SKM-1 (cell line): Measurements from ENCODE around the gene TNPO1.
A peak's percentile ranks its signal among the peaks of the same experiment; 100 is the strongest.

Source experiments
- DNase-seq: peaks from one replicate; lab custom pipeline; 2025; ENCODE audit not compliant: unreplicated experiment; lab: John Stamatoyannopoulos, UW

Gene TNPO1

DNA sequence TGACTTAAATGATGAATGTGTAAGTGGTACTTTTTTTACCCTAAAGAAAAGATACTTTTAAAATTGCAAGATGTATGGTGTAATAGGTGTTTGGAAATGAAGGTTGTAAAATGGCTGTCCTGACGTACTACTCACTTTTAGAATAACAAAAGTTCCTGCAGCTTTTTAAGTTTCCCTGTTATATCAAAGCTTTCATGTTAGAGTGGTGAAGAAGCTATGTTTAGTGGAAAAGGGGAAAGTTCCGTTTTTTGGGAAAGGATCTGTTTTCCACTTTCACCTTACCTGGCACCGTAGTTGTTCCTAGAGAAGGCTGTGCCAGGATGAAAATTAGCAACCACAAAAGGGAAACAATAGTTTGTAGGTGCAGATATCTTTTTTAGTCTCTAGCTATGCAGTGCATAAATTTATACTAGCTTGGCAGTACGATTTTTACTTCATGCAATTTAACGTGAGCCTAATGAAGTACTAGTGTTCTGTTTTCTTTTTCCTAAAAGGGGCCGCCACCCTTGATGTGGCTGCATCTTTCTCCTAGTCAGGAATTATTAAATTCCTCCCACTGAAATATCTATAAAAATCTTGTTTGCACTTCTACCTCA, 1.3 kb downstream of the TNPO1 start:
- no peak for DNase-seq

DNA sequence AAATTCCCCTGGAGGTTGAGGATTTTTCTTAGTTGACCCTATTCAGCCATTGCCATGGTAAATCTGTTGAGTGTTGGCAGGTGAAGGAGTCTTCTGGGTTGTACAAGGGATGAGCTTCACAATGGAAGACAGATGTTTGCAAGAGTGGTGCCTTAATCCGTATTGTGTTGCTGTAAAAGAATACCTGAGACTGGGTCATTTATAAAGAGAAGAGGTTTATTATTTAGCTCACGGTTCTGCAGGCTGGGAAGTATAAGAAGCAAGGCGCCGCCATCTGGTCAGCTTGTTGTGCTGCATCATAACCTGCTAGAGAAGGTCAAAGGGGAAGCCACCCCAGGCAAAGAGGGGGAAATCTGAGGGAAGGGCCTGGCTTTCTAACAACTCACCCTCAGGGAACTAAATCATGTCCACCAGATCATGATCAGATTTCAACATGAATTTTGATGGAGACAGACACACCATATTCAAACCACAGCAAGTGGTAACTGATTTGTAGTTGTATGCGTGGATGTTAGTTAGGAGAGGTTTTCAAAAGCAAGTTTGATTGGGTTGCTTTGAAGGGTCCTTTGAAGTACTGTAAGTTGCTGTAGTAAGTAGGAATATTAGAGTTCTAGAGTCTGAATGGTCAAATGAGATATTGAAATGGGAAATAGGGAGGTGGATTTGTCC, 2.5 kb downstream of the TNPO1 start:
- peak; percentile 66 for DNase-seq

DNA sequence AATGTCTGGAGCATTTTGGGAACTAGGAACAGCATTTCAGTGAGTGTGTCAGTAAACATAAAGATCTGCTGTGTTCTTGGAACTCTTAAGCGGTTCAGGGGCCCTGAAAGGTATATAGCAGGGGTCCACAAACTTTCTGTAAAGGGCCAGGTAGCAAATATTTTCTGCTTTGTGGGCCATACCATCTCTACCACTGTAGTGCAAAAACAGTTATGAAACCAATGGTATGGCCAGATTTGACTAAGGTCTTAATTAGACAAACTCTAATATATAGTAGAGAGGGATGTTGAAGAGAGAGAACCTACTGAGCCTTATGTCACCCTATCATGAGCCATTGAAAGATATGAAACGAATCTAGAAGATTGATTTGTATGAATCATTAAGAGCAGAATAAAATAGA, 5.3 kb downstream of the TNPO1 start:
- no peak for DNase-seq

DNA sequence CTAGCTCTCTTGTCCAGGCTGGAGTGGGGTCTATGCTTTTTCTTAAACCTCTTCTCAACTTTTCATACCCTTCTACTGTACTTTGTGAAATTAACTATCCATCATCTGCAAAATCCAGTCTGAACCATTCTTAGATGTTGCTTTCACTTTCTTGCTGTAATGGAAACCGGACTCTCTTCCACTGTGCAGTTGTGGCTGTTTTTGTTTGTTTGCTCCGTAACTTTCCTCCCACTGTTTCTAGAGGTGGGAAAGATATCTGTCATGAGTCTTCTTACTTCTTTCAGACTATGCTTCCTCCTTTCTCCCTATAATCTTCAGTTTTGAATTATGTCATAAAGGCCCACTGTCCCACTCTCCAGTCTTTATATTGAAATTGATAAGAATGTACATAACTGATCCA, 6.5 kb downstream of the TNPO1 start:
- no peak for DNase-seq

DNA sequence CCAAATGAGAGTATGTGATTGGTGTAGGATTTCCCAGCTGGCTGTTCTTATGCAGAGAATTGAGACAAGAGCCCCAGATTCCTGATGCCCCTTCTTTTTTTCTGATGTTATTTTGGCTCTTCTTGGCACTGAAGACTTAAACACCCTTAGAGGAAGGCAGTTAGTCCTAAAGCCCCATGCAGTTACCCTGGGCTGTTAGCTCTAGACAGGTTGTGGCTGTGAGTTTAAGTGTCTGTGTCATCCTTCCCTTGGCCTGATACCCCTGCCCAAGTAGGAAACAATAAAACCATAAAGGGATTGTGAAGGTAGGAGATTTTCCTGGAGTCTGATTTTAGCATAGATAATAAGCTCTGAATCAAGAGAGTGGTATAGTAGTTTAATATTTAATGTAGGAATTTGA, 13.2 kb downstream of the TNPO1 start:
- no peak for DNase-seq

DNA sequence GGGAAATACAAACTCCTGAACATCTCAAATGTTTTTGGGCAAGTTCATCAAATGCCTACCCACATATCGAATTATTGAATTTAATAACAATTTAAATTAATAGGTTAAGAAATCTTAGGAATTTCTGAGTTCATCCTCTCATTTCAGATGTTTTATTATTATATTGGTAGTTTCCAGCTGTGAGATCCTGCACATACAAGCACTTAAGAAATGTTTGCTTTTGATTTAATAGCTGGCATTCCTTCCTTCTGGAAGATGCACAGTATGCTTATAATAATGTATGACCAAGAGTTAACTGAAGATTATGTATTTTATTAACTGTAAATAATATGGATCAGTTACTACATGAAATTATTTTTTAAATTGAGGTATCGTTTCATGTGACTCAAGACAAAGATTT, 13.9 kb downstream of the TNPO1 start:
- no peak for DNase-seq

DNA sequence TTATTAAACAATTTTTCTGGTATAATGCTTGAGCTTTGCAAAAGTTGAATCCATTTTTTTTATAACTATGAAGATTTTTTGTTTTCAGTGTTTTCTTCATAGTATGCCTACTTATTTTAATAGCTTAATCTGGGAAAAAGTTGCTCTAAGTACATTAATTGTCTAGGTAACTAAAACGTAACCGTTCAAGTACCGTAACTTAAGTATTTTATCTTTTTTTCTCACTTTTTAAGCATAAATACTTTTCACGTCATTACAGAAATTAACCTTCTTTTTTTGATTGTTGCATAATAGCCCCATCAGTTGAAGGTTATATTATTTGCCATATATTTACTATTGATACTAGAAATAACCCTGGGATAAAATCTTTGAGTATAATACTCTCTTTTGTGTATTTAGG, 15.2 kb downstream of the TNPO1 start:
- DNase-seq = no peak

DNA sequence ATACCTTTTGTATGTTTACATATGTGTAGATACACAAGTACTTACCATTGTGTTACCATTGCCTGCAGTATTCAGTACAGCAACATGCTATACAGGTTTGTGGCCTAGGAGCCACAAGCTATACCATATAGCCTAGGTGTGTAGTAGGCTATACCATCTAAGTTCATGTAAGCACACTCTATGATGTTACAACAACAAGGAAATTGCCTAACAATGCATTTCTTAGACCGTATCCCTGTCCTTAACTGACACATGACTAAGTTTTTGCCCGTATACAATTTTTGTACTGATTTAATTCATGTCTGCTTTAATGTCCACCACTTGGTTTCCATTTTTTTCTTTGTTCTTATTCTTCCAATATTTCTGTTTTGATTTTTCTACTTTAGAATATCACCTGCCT, 18.5 kb downstream of the TNPO1 start:
- no peak for DNase-seq

DNA sequence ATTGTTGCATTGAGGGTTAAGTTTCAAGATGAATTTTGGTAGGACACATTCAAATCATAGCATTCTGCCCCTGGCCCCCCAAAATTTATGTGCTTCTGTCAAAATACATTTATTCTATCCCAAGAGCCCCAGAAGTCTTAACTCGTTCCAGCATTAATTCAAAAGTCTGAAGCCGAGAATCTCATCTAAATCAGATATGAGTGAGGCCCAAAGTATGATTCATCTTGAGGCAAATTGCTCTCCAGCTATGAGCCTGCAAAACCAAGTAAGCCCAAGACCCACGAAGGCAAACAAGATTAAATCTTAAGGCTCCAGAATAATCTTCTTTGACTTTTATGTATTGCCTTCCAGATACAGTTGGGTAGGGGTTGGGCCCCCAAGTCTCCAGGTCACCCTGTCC, 19.2 kb downstream of the TNPO1 start:
- DNase-seq = no peak

DNA sequence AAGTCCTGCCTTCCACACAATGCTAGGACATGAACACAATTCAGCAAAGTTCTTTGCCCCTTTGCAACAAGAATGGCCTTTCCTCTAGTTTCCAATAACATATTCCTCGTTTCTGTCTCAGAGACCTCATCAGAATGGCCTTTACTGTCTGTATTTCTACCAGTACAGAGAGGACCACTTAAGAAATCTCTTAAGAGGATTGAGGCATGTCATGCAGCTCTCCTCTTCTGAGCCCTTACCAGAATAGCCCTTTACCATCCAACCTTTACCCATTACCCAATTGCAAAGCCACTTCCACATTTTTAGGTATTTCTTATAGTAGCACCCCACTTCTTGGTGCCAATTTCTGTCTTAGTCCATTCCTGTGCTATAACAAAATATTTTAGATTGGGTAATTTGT, 20.3 kb downstream of the TNPO1 start:
- DNase-seq = no peak

DNA sequence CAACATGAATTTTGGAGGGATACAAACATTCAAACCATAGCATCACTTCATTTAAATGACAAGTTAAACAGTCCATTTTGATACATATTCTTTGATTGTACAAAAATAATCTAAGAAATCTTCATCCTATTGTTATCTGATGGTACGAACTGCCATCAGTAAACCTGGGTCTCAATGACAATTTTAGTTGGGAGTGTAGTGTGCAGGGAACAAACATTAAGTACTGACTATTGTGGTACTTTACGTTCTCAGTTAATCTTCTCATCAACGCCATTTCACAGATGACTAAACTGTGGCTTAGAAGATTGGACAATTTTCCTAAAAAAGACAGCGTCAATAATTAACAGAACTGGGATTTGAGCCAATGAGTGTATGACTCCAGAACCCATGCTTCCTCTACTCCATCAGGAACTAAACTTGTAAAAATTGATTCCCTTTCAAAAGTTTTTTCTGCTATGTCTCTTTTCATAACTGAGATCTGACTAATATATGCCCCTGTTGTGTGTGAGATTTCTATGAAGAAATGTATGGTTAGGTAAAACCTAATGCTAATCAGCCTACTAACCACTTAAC, 21.1 kb downstream of the TNPO1 start:
- no peak for DNase-seq

DNA sequence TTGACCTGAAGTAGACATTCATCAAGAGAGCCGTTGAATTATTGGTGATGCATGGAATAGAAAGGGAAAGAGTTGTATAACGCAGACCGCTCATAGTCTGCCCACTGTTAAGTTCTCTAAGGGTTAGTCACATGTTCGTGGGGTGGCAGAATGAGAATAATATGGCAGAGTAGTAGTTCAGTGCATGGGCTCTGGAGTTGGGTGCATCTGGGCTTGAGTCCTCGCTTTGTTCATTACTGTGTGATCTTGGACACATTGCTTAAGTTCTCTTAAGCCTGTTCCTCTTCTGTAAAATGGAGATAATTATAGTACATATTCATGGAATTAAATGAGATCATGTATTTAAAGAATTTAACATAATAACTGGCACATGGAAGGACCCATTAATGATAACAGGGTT, 23.6 kb downstream of the TNPO1 start:
- DNase-seq = no peak

DNA sequence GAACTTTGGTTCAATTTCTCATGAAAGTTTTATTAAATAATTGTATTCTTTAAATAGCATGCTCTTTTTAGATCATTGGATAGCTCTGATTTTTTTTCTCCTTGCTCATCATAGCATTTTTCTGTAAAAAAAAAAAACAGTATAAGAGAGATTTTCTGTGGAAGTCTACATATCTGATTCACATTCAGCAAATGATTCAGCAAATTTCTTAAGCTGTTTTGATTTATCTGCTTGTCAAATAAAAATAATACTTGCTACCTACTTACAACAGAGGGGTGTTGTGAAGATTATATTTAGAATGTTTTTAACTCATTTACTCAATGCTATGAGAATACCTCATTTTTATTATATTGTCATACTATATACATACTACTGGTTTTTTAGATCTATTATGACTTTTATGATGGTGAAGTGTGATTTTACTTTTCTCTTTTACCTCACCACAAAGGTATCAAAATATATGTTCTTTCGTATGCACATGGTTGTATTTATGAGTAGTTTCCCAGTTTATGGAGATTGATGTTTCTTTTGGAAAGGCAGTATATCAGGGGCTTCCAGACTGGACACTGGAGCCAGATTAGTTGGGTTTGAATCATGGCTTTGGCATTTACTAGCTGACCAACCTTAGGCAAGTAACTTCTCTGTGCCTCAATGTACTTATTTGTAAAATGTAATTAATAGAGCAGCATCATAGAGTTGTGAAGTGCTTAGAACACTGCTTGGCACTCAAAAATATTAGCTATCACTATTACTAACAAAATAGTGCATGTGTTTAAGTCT, 25.5 kb downstream of the TNPO1 start:
- DNase-seq = no peak

DNA sequence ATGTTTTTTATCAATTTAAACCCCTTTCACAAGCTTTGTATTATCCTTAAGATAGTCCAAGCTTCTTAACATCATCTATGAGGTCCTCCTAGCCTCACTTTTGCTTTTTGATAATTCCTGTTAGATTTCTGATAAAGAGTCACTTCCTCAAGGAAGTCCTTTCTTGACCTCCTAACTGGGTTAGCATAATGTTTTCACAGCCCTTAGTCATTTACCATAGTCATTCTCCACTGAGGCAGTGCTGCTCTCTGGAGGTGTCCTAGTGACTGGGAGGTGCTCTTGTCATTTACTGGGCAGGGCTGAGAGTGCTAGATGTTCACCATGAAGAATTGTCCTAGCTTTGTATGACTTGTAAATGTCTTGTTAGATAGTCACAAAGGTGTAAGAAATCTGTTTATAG, 26.4 kb downstream of the TNPO1 start:
- DNase-seq = no peak

DNA sequence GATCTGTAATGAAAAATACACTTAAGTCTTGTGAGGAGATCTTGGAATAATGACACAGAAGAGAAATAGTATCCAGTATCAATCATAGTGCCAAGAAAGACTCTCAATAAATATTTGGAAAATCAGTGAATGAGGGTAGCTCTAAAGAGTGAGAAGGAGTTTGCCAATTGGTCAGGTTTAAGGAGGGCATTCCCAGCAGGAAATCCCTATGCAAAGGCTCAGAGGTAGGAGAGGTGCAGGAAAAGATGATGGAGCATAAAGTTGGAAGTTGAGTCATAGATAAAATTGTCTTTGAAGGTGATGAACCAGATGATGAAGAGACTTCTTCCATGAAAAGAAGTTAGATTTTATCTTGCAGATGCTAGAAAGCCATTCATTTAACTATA, 27.8 kb downstream of the TNPO1 start:
- DNase-seq = no peak

DNA sequence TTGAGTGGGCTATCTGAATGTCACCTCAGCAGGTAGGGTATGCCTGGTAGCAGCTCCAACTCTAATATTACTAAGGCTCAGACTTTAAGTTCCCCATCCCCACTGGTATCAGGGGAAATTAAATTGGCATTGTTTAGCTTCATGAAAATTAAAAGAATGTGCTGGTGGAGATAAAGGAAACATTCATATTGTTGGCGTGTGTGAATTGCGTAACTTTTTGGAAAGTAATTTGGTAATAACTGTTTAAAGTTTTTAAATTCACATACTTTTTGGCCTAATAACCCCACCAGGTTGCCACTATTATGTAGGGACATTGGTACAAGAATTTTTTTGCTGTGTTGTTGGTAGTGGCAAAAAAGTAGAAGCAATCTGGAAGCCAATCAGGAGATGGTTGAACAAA, 29.4 kb downstream of the TNPO1 start:
- no peak for DNase-seq

DNA sequence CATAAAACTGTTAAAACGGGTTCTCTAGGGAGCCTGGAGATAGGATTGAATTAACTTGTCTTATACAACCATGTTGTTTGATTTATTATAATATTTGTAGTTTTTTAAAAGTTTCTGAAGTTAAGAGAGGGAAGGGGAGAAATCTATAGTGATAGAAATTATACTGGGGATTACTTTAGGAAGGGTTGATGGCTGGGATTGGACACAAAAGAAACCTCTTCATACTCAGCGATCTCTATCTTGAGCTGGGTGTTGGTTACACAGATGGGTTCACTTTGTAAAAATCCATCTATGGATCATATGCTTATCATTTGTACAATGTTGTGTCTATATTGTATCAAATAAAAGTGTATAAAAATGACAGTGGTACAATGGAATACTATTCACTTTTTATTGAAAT, 30.0 kb downstream of the TNPO1 start:
- DNase-seq = no peak

DNA sequence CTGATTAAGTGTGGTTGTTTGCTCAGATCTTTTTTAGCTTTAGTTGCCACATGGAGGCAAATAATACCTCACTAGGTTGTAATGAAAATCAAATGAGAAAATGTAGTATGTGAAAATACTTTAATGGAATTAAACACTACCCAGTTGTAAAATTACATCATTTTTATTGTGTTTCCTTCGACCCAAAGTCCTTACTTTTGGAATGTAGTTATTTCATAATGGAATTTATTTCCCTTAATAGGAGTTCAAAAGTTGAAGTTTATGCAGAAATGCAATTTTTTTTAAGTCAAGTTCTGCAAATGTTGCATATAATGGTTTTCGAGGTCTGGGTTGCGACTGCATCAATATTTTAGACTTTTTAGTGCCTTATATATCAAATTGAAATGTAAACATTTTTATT, 31.0 kb downstream of the TNPO1 start:
- DNase-seq = no peak

DNA sequence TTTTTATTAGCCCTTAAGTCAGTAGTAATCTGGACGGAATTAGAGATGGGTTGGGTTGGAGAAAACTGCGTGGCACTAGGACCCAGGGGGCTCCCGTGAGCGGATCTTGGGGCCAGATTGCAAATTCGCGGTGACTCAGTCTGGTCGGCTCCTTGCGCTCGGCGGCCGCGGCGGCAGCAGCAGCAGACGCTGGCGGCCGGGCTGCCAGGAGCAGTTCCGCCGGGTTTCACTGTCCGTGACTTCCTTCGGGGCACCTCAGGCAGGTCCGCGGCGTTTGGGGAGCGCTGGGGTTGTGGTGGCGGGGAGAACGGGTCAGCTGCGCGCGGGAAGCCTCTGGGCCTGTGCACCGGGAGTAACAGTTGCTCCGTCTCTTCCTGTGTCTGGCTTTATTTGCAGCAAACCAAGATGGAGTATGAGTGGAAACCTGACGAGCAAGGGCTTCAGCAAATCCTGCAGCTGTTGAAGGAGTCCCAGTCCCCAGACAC, 31.6 kb downstream of the TNPO1 start:
- peak; percentile 64 for DNase-seq

DNA sequence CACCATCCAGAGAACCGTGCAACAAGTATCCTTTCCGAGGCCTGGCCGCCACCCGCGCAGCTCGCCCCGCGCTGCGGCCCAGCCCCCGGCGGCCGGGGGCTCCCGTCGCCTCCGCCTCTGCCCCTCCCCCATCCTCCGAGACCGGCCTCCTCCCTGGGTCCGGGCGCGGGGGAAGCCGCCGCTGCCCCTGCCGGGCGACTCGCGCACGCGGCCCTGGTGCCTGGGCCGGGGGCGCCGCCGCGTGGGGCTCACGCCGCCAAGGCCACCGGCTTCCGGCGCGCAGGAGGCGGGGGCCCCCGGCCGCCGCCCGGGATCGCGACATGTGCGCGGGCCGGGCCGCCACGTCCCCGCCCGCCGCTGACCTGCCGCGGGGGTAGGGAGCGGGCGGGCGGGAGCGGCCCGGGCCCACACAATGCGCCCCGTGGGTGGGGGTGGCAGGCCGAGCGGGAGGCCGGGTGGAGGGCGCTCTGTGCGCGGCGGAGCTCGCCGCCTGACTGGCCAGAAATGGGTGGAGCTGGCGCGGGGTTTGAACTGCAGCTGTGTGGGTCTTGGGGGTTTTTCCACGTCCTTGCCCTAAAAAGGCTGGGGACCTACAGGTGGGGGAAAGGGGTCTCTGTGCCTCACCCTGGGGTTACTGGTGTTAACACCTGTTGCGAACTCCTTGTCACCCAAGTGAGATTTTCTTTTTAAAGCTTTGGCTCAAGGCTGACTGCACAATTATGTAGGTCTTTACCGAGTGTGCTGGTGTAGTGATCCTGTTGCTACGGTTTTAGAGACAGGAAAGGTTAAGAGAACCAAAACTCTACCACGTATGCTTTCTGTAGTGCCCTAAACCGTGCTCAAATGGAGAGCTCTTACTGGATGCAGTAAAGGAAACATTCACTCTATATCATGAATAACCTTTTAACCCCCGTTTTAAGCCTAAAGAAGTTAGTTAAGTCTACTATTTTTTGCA, 32.3 kb downstream of the TNPO1 start:
- DNase-seq = no peak

DNA sequence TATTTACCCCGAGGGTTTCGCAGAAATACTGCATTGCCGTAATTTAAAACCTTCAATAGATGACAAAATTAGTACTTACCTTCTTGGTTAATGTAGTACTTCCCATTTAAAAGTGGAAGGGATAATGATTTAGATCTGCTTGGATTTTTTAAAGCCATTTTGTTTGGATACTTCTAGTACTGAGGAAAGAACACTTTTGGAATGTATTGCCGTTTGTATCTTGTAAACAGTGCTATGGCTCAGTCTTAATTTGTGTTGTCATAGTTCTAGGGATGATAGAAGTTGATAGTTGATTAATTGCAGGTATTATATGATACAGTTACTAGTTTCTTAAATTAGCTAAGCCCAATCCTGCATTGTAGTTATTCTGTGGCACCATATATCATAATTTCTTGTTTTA, 33.1 kb downstream of the TNPO1 start:
- DNase-seq = no peak
